HCT116 (cell line): ENCODE measurements around the gene COPS3. TPM values are rescaled to one million over a fixed set of nuclear protein-coding genes. Genes with fewer than 3 reads are reported as not detected.

Experiments
- ATAC-seq: fragments of 200-7000 bp; cut with Tn5 transposase; 2 replicates; pipeline ENCODE4 v1.9.1; 2020; ENCODE audit warnings: mild to moderate bottlenecking, moderate library complexity
- BruUV-seq: library from RNA; stranded (reverse); fragments of 400-500 nt; replicated peaks from 2 replicates; lab custom pipeline; 2021; lab: Mats Ljungman, UMichigan
- CTCF ChIA-PET: fragments of 300-600 bp; sonication (Branson Sonifier 250); formaldehyde crosslinking; loops from one replicate; lab custom pipeline; 2021; ENCODE audit warnings: antibody characterized with exemption; lab: Charles Lee
- POLR2A ChIA-PET: fragments of 300-600, 350-600 bp; sonication (Branson Sonifier 250); formaldehyde crosslinking; loops from one replicate; lab custom pipeline; 2021; ENCODE audit warnings: antibody characterized with exemption; lab: Charles Lee
- RAD21 ChIA-PET, 2 experiments: fragments of 300-600 bp; sonication (Branson Sonifier 250); formaldehyde crosslinking; loops; one replicate each; lab custom pipeline; 2023; ENCODE audit warnings: low total read pairs in 2 of 2; ENCODE audit not compliant: uncharacterized antibody in 2 of 2, unreplicated experiment in 2 of 2, low non-redundant PET in 1 of 2; lab: Charles Lee
- DNase-seq: peaks from one replicate; pipeline ENCODE4 v3.0.0-alpha.2; 2010; ENCODE audit warnings: low read depth, low spot score
- H2AFZ ChIP-seq: fragments of 200-600 bp; shearing (Covaris generic), sonication (generic); 2 replicates; pipeline ENCODE4 v1.6.1; 2017; ENCODE audit warnings: low read depth, mixed run types, mixed read lengths, antibody characterized with exemption, low read length; ENCODE audit not compliant: poor library complexity, severe bottlenecking
- H3K27ac ChIP-seq: 2 replicates; pipeline ENCODE4 v1.5.1; 2012; ENCODE audit warnings: low read depth, low read length
- H3K27me3 ChIP-seq: fragments of 200-600 bp; sonication (generic); 2 replicates; pipeline ENCODE4 v1.6.1; 2016; ENCODE audit warnings: mixed run types, low read length, mixed read lengths; ENCODE audit not compliant: insufficient read depth
- H3K36me3 ChIP-seq, 2 experiments: fragments of 200-500 bp in 1 of 2; fragments of 200-600 bp in 1 of 2; sonication (Bioruptor generic) in 1 of 2; sonication (generic) in 1 of 2; 2 replicates each; pipeline versions ENCODE4 v1.5.1 to v1.6.1; 2014 to 2016; ENCODE audit warnings: low read length in 2 of 2, inconsistent platforms in 1 of 2, mixed read lengths in 1 of 2, mixed run types in 1 of 2; ENCODE audit not compliant: insufficient read depth in 2 of 2, control insufficient read depth in 1 of 2
- H3K4me1 ChIP-seq, 2 experiments: fragments of 200-600 bp in 1 of 2; sonication (generic) in 1 of 2; 2 replicates each; pipeline versions ENCODE4 v1.5.1 to v1.6.1; 2012 to 2017; ENCODE audit warnings: low read length in 2 of 2, inconsistent platforms in 1 of 2, mild to moderate bottlenecking in 1 of 2, mixed read lengths in 1 of 2, mixed run types in 1 of 2, moderate library complexity in 1 of 2; ENCODE audit not compliant: insufficient read depth in 2 of 2, control insufficient read depth in 1 of 2
- H3K4me2 ChIP-seq: fragments of 200-600 bp; sonication (generic); 2 replicates; pipeline ENCODE4 v1.6.1; 2017; ENCODE audit warnings: mixed run types, low read length, mixed read lengths
- H3K4me3 ChIP-seq, 2 experiments: fragments of 200-600 bp in 1 of 2; sonication (generic) in 1 of 2; replicated peaks in 1 of 2; 2 replicates each; pipeline ENCODE4 v1.5.1; 2011 to 2016; ENCODE audit warnings: low read length in 2 of 2, control low read depth in 1 of 2, low read depth in 1 of 2, mild to moderate bottlenecking in 1 of 2, mixed read lengths in 1 of 2, mixed run types in 1 of 2
- H3K79me2 ChIP-seq: fragments of 200-600 bp; sonication (generic); 2 replicates; pipeline ENCODE4 v1.6.1; 2017; ENCODE audit warnings: mild to moderate bottlenecking, mixed run types, low read length, moderate library complexity, mixed read lengths; ENCODE audit not compliant: insufficient read depth
- H3K9ac ChIP-seq: fragments of 200-600 bp; sonication (generic); 2 replicates; pipeline ENCODE4 v1.6.1; 2016; ENCODE audit warnings: low read length, mixed read lengths
- H3K9me2 ChIP-seq: fragments of 200-600 bp; sonication (generic), shearing (Covaris generic); 2 replicates; pipeline ENCODE4 v1.6.1; 2017; ENCODE audit warnings: mixed run types, mild to moderate bottlenecking, moderate library complexity; ENCODE audit not compliant: insufficient read depth
- H3K9me3 ChIP-seq, 2 experiments: fragments of 200-500 bp in 1 of 2; fragments of 200-600 bp in 1 of 2; sonication (Bioruptor generic) in 1 of 2; sonication (generic) in 1 of 2; 2 replicates each; pipeline ENCODE4 v1.6.1; 2014 to 2017; ENCODE audit warnings: low read length in 2 of 2, mixed read lengths in 2 of 2, inconsistent platforms in 1 of 2, low read depth in 1 of 2, mild to moderate bottlenecking in 1 of 2, mixed run types in 1 of 2, moderate library complexity in 1 of 2; ENCODE audit not compliant: control insufficient read depth in 1 of 2, insufficient read depth in 1 of 2
- H4K20me1 ChIP-seq: fragments of 200-600 bp; sonication (generic), shearing (Covaris generic); 2 replicates; pipeline ENCODE4 v1.6.1; 2017; ENCODE audit warnings: mixed run types, mild to moderate bottlenecking, moderate library complexity; ENCODE audit not compliant: insufficient read depth
- CTCF ChIP-seq, 3 experiments: fragments of 200-600 bp in 1 of 3; sonication (generic) in 1 of 3; IDR thresholded peaks in 2 of 3; conservative IDR thresholded peaks in 1 of 3; 2 replicates each; pipeline ENCODE4 v1.5.1; 2012 to 2017; ENCODE audit warnings: low read depth in 2 of 3, low read length in 2 of 3, antibody characterized with exemption in 1 of 3, borderline replicate concordance in 1 of 3, control low read depth in 1 of 3, mild to moderate bottlenecking in 1 of 3, mixed read lengths in 1 of 3, mixed run types in 1 of 3, moderate library complexity in 1 of 3; ENCODE audit not compliant: insufficient read depth in 1 of 3
- EGR1 ChIP-seq: IDR thresholded peaks from 2 replicates; pipeline ENCODE4 v1.6.1; 2012; ENCODE audit warnings: low read depth
- ELF1 ChIP-seq: IDR thresholded peaks from 2 replicates; pipeline ENCODE4 v1.6.1; 2012; ENCODE audit warnings: low read depth, borderline replicate concordance
- EZH2phosphoT487 ChIP-seq: fragments of 200-600 bp; IDR thresholded peaks from 2 replicates; pipeline ENCODE4 v1.6.1; 2018; ENCODE audit warnings: antibody characterized with exemption, borderline replicate concordance
- FOSL1 ChIP-seq: IDR thresholded peaks from 2 replicates; pipeline ENCODE4 v1.6.1; 2012; ENCODE audit warnings: low read depth
- JUND ChIP-seq: IDR thresholded peaks from 2 replicates; pipeline ENCODE4 v1.6.1; 2012
- MAX ChIP-seq: IDR thresholded peaks from 2 replicates; pipeline ENCODE4 v1.6.1; 2012
- SIN3A ChIP-seq: IDR thresholded peaks from 2 replicates; pipeline ENCODE4 v1.6.1; 2012; ENCODE audit warnings: low read depth
- SRF ChIP-seq: IDR thresholded peaks from 2 replicates; pipeline ENCODE4 v1.6.1; 2012; ENCODE audit warnings: low read depth
- TCF7L2 ChIP-seq: IDR thresholded peaks from 2 replicates; pipeline ENCODE4 v1.7.0; 2011; ENCODE audit warnings: borderline replicate concordance, inconsistent platforms; ENCODE audit not compliant: insufficient read depth, insufficient read length; ENCODE audit errors: extremely low read depth
- intact Hi-C: fragments of 100-400 bp; cut with micrococcal nuclease; formaldehyde crosslinking; loops from 2 replicates; pipeline ENCODE4 v1.10.0; 2022
- total RNA-seq: library from RNA; stranded (reverse); gene quantifications from one replicate; pipeline ENCODE4 v1.2.1, GENCODE V29; 2021; ENCODE audit not compliant: unreplicated experiment

The COPS3 gene
- total RNA-seq, 1 experiment from 2014 or later, result 99.0 TPM

GRCh38 chr17:17258998-17259397, 22.0 kb downstream of the COPS3 start (continued):
- TF ChIP-seq CTCF (IDR thresholded peaks at IDR 0.05 in 2 of 3, conservative IDR thresholded peaks at IDR 0.05 in 1 of 3; ENCODE audit: borderline replicate concordance in 1 of 3, insufficient read depth in 1 of 3, low read depth in 2 of 3, low read length in 2 of 3) (no peak), EZH2phosphoT487 (no peak), FOSL1 (no peak), JUND (no peak)

GRCh38 chr17:17258011-17258410, 23.0 kb downstream of the COPS3 start:
- H3K27me3 ChIP-seq, result no peaks in the 10 kb centered on the region
- no peak overlapping the region for H3K9ac ChIP-seq
- peaks cover 50 to 57% of the 10 kb centered on the region in 2 experiments for H3K36me3 ChIP-seq
- no peaks in the 10 kb centered on the region for H4K20me1 ChIP-seq
- no peaks in the 10 kb centered on the region for H3K4me1 ChIP-seq
- H3K9me2 ChIP-seq, result no peaks in the 10 kb centered on the region
- ChIA-PET POLR2A (no interaction called here), RAD21 (no interaction called here), CTCF (no interaction called here)
- no peaks in the 10 kb centered on the region for H3K9me3 ChIP-seq
- TF ChIP-seq SIN3A (no peak), EGR1 (no peak), ELF1 (no peak), MAX (no peak), SRF (no peak), EZH2phosphoT487 (no peak), TCF7L2 (no peak)
- H3K4me3 ChIP-seq, result no peak overlapping the region
- H3K79me2 ChIP-seq, result peaks cover 5% of the 10 kb centered on the region; the same call in 1 of the 2 replicates
- no TSS peak for BruUV-seq
- ATAC-seq (no peak), DNase-seq (no peak)
- no peak overlapping the region for H3K27ac ChIP-seq
- H3K4me2 ChIP-seq, result no peak overlapping the region
- no peak overlapping the region for H2AFZ ChIP-seq
- intact Hi-C loops, result no loop called here
